Type B pancreatic cell (in vitro differentiated cells): ENCODE measurements around the gene GJB3. TPM values are rescaled to one million over a fixed set of nuclear protein-coding genes. Genes with fewer than 3 reads are reported as not detected.

Source experiments
- DNase-seq: peaks from one replicate; pipeline ENCODE4 v3.0.0; 2021; ENCODE audit warnings: mixed read lengths; ENCODE audit not compliant: unreplicated experiment; ENCODE audit errors: extremely low spot score
- H3K27ac Mint-ChIP-seq: 2 replicates; pipeline ENCODE4 v1.8.0; 2021; ENCODE audit warnings: mild to moderate bottlenecking, mixed read lengths
- H3K27me3 Mint-ChIP-seq: 2 replicates; pipeline ENCODE4 v1.8.0; 2021; ENCODE audit warnings: mixed read lengths
- H3K36me3 Mint-ChIP-seq: 2 replicates; pipeline ENCODE4 v1.8.0; 2021; ENCODE audit warnings: mixed read lengths
- H3K4me1 Mint-ChIP-seq: one replicate; pipeline ENCODE4 v1.8.0; 2021; ENCODE audit warnings: mixed read lengths; ENCODE audit not compliant: unreplicated experiment
- H3K4me3 Mint-ChIP-seq: 2 replicates; pipeline ENCODE4 v1.8.0; 2021; ENCODE audit warnings: mild to moderate bottlenecking, mixed read lengths
- H3K9me3 Mint-ChIP-seq: 2 replicates; pipeline ENCODE4 v1.8.0; 2021; ENCODE audit warnings: mixed read lengths
- CTCF ChIP-seq: fragments of 200-600 bp; sonication (generic); conservative IDR thresholded peaks from 2 replicates; pipeline ENCODE4 v1.5.0; 2021; ENCODE audit warnings: antibody characterized with exemption, mild to moderate bottlenecking
- total RNA-seq: library from RNA; stranded (reverse); gene quantifications from 2 replicates; pipeline ENCODE4 v1.2.1, GENCODE V29; 2021; ENCODE audit warnings: low replicate concordance

Gene GJB3
- total RNA-seq, 1 donor from 2014 or later = 6.5 TPM

- Mint-ChIP-seq H3K36me3 (no peaks in the 10 kb centered on the region), H3K4me3 (no peak overlapping the region), H3K27ac (no peak overlapping the region), H3K27me3 (peaks cover 21% of the 10 kb centered on the region), H3K9me3 (no peaks in the 10 kb centered on the region), H3K4me1 (no peaks in the 10 kb centered on the region)
- TF ChIP-seq CTCF = no peak
- no peak for DNase-seq
These were observed 19.7 kb upstream of the GJB3 start for GRCh38 chr1:34761176-34761761.

- Mint-ChIP-seq H3K4me1 (no peaks in the 10 kb centered on the region), H3K36me3 (no peaks in the 10 kb centered on the region), H3K27ac (no peak overlapping the region), H3K9me3 (no peaks in the 10 kb centered on the region), H3K4me3 (no peak overlapping the region), H3K27me3 (peaks cover 21% of the 10 kb centered on the region)
- no peak for TF ChIP-seq CTCF
- DNase-seq = no peak
These were observed 19.2 kb upstream of the GJB3 start for GRCh38 chr1:34761776-34762307.

GRCh38 chr1:34762474-34763141 is 18.4 kb upstream of the GJB3 start:
- TF ChIP-seq CTCF = no peak

GRCh38 chr1:34763142-34763781 is 17.8 kb upstream of the GJB3 start:
- H3K4me1 Mint-ChIP-seq = no peaks in the 10 kb centered on the region
- peak overlapping the region; percentile 54 for H3K4me3 Mint-ChIP-seq
- DNase-seq = no peak
- H3K9me3 Mint-ChIP-seq = no peaks in the 10 kb centered on the region
- peaks cover 15% of the 10 kb centered on the region for H3K27me3 Mint-ChIP-seq
- no peaks in the 10 kb centered on the region for H3K36me3 Mint-ChIP-seq
- TF ChIP-seq CTCF = no peak
- peak overlapping the region; percentile 92 for H3K27ac Mint-ChIP-seq

More at GRCh38 chr1:34762474-34763141, 18.4 kb upstream of the GJB3 start:
- H3K36me3 Mint-ChIP-seq = no peaks in the 10 kb centered on the region
- H3K4me1 Mint-ChIP-seq = no peaks in the 10 kb centered on the region
- H3K4me3 Mint-ChIP-seq = peak overlapping the region; percentile 54
- H3K9me3 Mint-ChIP-seq = no peaks in the 10 kb centered on the region
- peak overlapping the region; percentile 92 for H3K27ac Mint-ChIP-seq
- H3K27me3 Mint-ChIP-seq = peaks cover 19% of the 10 kb centered on the region
- DNase-seq = no peak

- no peak overlapping the region for H3K27ac Mint-ChIP-seq
- TF ChIP-seq CTCF = no peak
- no peaks in the 10 kb centered on the region for H3K9me3 Mint-ChIP-seq
- no peak for DNase-seq
- peaks cover 2% of the 10 kb centered on the region for H3K27me3 Mint-ChIP-seq
- H3K36me3 Mint-ChIP-seq = no peaks in the 10 kb centered on the region
- H3K4me1 Mint-ChIP-seq = no peaks in the 10 kb centered on the region
- H3K4me3 Mint-ChIP-seq = no peak overlapping the region
These were observed 12.2 kb upstream of the GJB3 start for GRCh38 chr1:34768856-34769255.
